Fibroblast of pulmonary artery (primary cell): Measurements from ENCODE around the gene MSH3.

Experiments
- DNase-seq: peaks from one replicate; pipeline ENCODE4 v3.0.0-alpha.2; 2010; ENCODE audit warnings: low read depth
- H3K4me3 ChIP-seq: replicated peaks from 2 replicates; pipeline ENCODE4 v1.5.1; 2011; ENCODE audit warnings: low read depth, mild to moderate bottlenecking, control low read depth, low read length, moderate library complexity
- TF ChIP-seq, protein P1 (sequence below): IDR thresholded peaks from 2 replicates; pipeline ENCODE4 v1.5.1; 2011; ENCODE audit warnings: mild to moderate bottlenecking, control low read depth, low read length, inconsistent platforms; ENCODE audit errors: missing control alignments

Gene MSH3

GRCh38 chr5:80745490-80745889, 91.0 kb downstream of the MSH3 start:
- no peak for DNase-seq
- no peak overlapping the region for H3K4me3 ChIP-seq
- TF ChIP-seq, protein P1, sequence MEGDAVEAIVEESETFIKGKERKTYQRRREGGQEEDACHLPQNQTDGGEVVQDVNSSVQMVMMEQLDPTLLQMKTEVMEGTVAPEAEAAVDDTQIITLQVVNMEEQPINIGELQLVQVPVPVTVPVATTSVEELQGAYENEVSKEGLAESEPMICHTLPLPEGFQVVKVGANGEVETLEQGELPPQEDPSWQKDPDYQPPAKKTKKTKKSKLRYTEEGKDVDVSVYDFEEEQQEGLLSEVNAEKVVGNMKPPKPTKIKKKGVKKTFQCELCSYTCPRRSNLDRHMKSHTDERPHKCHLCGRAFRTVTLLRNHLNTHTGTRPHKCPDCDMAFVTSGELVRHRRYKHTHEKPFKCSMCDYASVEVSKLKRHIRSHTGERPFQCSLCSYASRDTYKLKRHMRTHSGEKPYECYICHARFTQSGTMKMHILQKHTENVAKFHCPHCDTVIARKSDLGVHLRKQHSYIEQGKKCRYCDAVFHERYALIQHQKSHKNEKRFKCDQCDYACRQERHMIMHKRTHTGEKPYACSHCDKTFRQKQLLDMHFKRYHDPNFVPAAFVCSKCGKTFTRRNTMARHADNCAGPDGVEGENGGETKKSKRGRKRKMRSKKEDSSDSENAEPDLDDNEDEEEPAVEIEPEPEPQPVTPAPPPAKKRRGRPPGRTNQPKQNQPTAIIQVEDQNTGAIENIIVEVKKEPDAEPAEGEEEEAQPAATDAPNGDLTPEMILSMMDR = no peak

- no peak for DNase-seq
Observed at GRCh38 chr5:80747922-80748321, 93.5 kb downstream of the MSH3 start.

GRCh38 chr5:80752427-80752826, 98.0 kb downstream of the MSH3 start:
- TF ChIP-seq, protein P1 = no peak

More at GRCh38 chr5:80747922-80748321, 93.5 kb downstream of the MSH3 start:
- TF ChIP-seq, protein P1 = no peak
- no peak overlapping the region for H3K4me3 ChIP-seq

DNA sequence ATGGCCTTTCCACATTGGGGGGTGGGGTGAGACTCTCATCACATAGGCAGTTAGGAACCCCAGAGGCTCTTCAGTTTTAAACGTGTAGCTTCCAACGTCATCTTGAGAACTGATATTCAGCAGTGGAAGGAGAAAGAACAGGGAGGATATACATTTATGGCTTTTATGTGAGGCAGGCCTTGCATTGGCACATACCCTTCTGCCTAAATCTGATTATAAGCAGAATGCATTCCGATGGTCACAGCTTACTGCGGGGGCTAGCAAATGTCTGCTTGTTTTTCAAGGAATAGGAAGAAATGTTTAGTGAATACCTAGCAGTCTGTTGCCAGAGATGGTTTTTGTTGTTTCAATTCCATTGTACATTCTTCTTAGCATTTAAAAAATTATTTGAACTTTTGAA, 99.3 kb downstream of the MSH3 start:
- TF ChIP-seq, protein P1 = no peak
- H3K4me3 ChIP-seq = no peak overlapping the region
- DNase-seq = no peak

More at GRCh38 chr5:80752427-80752826, 98.0 kb downstream of the MSH3 start:
- H3K4me3 ChIP-seq = no peak overlapping the region
- no peak for DNase-seq

DNA sequence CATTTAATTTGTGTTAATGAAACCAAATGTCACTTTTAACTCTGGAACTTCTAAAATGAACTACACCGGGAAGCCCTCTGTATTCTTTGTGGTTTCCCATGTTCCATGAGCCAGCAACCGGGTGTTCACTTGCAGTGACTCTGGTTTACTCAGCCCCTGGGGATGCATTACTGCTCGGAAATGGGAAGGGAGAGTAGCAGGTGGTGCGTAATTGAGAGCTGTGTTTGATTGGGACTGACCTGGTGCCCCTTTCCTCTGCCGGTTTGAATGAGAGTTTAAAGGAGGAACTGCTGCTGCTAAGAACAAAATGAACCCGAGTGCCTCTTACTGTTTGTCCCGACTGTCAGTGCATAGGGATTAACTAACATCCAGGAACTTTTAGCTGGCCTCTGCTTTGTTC, 100.4 kb downstream of the MSH3 start:
- DNase-seq = no peak
- TF ChIP-seq, protein P1 = no peak
- no peak overlapping the region for H3K4me3 ChIP-seq

GRCh38 chr5:80755626-80756025, 101.2 kb downstream of the MSH3 start:
- H3K4me3 ChIP-seq = no peak overlapping the region
- DNase-seq = no peak
- TF ChIP-seq, protein P1 = no peak

DNA sequence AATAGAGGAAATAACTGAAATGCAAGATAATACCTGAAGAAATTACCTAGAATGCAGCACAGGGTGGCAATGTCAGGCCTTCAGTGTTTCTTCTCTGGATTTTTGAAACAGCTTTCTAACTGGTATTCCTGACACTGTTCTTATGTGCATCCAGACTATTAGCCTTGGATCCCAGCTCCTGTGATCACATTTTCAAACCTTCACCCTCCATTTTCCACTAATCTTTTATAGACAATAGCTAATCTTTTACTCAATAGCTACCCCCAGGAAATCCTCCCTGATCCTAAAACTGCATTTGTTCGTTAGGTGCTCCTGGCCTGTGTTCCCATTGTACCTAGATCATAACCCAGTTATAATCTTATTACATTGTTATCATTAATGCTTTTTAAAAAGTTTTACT, 101.8 kb downstream of the MSH3 start:
- TF ChIP-seq, protein P1 = no peak
- no peak for DNase-seq
- H3K4me3 ChIP-seq = no peak overlapping the region
